Adrenal gland (tissue), 5 donors: ENCODE results near the gene MAP2K7.

Experiments
- CTCF ChIP-seq, 6 experiments: fragments of 450-650 bp in 4 of 6; fragments of 200-600 bp in 2 of 6; sonication (generic) in 1 of 6; IDR thresholded peaks; 1 replicate in 5 of 6; 2 replicates in 1 of 6; pipeline versions ENCODE4 v1.5.1 to v1.8.0; 2016 to 2021; ENCODE audit warnings: antibody characterized with exemption in 6 of 6, mild to moderate bottlenecking in 2 of 6, moderate library complexity in 1 of 6
- POLR2A ChIP-seq, 2 donors: fragments of 450-650 bp; IDR thresholded peaks; one replicate each; pipeline ENCODE4 v1.6.1; 2017; ENCODE audit warnings: antibody characterized with exemption in 2 of 2, mild to moderate bottlenecking in 2 of 2, moderate library complexity in 1 of 2
- donor health status: DM: no; HTN: no; CAD: no.

GRCh38 chr19:7933828-7934725, 30.4 kb downstream of the MAP2K7 start:
- TF ChIP-seq CTCF (IDR thresholded peaks at IDR 0.05) (peak in 1 of 6 experiments; percentile 1), POLR2A (IDR thresholded peaks at IDR 0.05) (no peak)
